ENCODE results near the gene PTPN23. TPM values are rescaled to one million over a fixed set of nuclear protein-coding genes. Genes with fewer than 3 reads are reported as not detected.
"Not testable (repeated sequence)": the region's sequence is repeated elsewhere in the genome, so short reads cannot be mapped to it uniquely, and the experiment has no call there.

The PTPN23 gene
- total and polyA plus RNA-seq, 10 donors = 5.0 to 195 (median 39.9) TPM

DNA sequence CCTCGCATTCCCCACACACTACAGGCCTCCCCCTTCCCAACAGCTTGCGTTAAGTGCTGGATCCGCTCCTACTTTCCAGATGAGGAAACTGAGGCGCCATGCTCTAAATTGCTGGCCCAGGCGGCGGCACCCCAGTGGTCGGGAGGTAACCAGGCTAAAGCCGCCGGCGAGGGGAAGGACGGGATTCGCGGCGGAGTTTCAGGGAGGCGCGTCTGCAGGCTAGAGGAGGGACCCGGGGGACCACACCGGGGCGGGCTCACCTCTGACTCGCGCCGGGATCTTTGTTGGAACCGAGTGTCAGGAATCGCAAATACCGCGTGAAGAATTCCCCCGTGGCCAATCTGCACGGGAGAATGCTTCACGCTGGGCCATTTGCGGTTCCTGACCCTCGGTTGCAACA lies 24.6 kb upstream of the PTPN23 start:
- H3K4me1 ChIP-seq = no peaks in the 10 kb centered on the region
- no peak overlapping the region for H3K27ac ChIP-seq
- intact Hi-C loops (cut with DNase I; ENCODE audit: low total_unique reads) = no loop called here
- no peak for DNase-seq
- no peak overlapping the region for H3K4me3 ChIP-seq
- H3K27me3 ChIP-seq (replicated peaks in 1 of 7) = no peaks in the 10 kb centered on the region
- peaks cover 0 to 32% (median 27%) of the 10 kb centered on the region in 8 donors for H3K9me3 ChIP-seq
- WGBS, 5 donors = 92 to 95% (median 93%) methylated on average over 31 of the region's 31 CpGs
- H3K36me3 ChIP-seq = no peaks in the 10 kb centered on the region
- TF ChIP-seq, protein P1, sequence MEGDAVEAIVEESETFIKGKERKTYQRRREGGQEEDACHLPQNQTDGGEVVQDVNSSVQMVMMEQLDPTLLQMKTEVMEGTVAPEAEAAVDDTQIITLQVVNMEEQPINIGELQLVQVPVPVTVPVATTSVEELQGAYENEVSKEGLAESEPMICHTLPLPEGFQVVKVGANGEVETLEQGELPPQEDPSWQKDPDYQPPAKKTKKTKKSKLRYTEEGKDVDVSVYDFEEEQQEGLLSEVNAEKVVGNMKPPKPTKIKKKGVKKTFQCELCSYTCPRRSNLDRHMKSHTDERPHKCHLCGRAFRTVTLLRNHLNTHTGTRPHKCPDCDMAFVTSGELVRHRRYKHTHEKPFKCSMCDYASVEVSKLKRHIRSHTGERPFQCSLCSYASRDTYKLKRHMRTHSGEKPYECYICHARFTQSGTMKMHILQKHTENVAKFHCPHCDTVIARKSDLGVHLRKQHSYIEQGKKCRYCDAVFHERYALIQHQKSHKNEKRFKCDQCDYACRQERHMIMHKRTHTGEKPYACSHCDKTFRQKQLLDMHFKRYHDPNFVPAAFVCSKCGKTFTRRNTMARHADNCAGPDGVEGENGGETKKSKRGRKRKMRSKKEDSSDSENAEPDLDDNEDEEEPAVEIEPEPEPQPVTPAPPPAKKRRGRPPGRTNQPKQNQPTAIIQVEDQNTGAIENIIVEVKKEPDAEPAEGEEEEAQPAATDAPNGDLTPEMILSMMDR (IDR thresholded peaks at IDR 0.05 in 8 of 11, conservative IDR thresholded peaks at IDR 0.05 in 3 of 11) = no peak
- TF ChIP-seq POLR2AphosphoS5 (IDR thresholded peaks at IDR 0.05) (no peak), POLR2A (IDR thresholded peaks at IDR 0.05) (no peak)

DNA sequence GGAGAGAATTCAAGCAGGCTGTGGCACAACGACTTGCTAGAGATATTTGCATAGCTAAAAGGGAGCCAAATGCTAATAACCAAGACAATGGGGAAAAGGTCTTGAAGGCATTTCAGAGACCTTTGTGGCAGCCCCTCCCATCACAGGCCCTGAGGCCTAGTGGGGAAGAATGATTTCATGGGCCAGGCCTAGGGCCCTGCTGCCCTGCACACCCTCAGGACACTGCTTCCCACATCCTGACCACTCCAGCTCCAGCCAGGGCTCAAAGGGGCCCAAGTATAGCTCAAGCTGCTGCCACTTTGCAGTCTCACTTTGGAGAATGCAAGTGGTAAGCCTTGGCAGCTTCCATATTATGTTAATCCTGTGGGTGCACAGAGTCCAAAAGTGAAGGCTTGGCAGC lies 21.5 kb upstream of the PTPN23 start:
- peaks cover 0 to 18% (median 11%) of the 10 kb centered on the region in 6 donors for H3K4me1 ChIP-seq
- no peak overlapping the region for H3K4me3 ChIP-seq
- no peak for TF ChIP-seq POLR2AphosphoS5 (IDR thresholded peaks at IDR 0.05)
- TF ChIP-seq POLR2A (IDR thresholded peaks at IDR 0.05) = no peak
- TF ChIP-seq, protein P1 (IDR thresholded peaks at IDR 0.05 in 8 of 11, conservative IDR thresholded peaks at IDR 0.05 in 3 of 11) = no peak
- no peaks in the 10 kb centered on the region for H3K36me3 ChIP-seq
- H3K9me3 ChIP-seq = peaks cover 0 to 32% (median 27%) of the 10 kb centered on the region in 8 donors
- intact Hi-C loops (cut with DNase I; ENCODE audit: low total_unique reads) = no loop called here
- DNase-seq = no peak
- H3K27me3 ChIP-seq (replicated peaks in 1 of 7) = no peaks in the 10 kb centered on the region
- 59 to 75% (median 67%) methylated on average over 1 of the region's 1 CpG for WGBS, 5 donors
- no peak overlapping the region for H3K27ac ChIP-seq

DNA sequence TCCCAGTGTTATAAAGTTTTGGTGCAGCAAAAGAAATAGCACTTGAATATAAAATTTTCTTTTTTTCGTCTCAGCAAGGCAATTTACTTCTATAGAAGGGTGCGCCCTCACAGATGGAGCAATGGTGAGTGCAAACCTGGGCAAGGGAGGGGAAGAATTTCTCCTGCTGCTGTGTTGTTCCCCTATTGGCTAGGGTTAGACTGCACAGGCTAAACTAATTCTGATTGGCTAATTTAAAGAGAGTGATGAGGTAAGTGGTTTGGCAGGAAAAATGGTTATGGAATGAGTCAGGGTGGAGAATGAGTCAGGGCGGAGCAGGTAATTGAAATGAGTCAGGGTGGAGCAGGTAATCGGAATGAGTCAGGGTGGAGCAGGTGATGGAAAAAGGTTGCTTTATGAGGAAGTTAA lies 20.7 kb upstream of the PTPN23 start:
- 88 to 95% (median 92%) methylated on average over 4 of the region's 4 CpGs for WGBS, 5 donors
- H3K27me3 ChIP-seq (replicated peaks in 1 of 7); intact Hi-C loops (cut with DNase I; ENCODE audit: low total_unique reads); H3K27ac ChIP-seq; H3K36me3 ChIP-seq; H3K4me3 ChIP-seq; DNase-seq: not testable (repeated sequence)
- H3K9me3 ChIP-seq = peaks cover 0 to 32% (median 27%) of the 10 kb centered on the region in 8 donors
- H3K4me1 ChIP-seq = peaks cover 0 to 18% (median 11%) of the 10 kb centered on the region in 6 donors

DNA sequence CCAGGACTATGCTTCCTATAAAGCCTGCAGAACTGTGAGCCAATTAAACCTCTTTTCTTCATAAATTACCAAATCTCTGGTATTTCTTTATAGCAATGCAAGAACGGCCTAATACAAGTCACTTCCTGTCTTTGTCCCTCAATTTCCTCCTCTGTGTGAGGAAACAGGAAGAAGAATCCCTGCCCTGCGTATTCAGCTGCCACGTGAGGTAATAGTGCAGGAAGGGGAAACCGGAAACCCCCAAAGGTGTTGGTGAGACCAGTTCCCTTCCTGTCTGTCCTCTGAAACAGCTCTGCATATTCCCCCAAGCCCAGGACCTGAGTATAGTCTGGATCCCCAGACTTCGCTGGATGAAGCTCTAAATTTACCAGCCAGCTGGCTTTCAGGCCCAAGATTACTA lies 18.1 kb upstream of the PTPN23 start:
- no peak for DNase-seq
- 28 to 38% (median 30%) methylated on average over 5 of the region's 5 CpGs for WGBS, 5 donors

DNA sequence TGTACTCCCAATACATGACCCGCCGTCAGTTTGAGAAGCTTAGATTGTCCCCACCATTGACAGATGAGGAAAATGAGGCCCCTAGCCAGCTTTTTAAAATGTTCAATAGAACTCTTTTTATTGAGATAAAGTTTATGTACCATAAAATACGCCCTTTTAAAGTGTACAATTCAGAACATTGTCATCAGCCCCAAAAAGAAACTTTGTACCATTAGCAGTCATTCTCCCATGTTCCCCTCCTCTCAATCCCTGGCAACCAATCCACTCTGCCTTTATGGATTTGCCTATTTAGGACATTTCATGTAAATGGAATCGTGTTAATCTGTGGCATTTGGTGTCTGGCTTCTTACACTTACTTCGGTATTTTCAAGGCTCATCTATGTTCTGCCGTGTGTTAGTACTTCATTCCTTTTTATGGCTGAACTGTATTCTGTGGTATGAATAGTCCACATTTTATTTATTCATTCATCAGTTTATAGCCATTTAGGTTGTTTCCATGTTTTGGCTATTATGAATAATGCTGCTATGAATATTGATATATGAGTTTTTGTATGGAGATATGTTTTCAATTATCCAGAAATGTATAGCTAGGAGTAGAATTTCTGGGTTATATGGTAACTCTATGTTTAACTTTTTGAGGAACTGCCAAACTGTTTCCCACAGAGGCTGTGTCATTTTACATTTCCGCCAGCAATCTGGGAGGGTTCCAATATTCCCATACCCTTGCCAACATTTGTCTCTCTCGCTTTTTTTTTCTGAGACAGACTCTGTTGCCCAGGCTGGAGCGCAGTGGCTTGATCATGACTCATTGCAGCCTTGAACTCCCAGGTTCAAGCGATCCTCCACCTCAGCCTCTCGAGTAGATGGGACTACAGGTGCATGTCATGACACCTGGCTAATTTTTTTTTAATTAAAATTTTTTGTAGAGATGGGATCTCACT lies 15.3 kb upstream of the PTPN23 start:
- intact Hi-C loops (cut with DNase I; ENCODE audit: low total_unique reads) = no loop called here
- no peak for DNase-seq
- WGBS, 5 donors = 68 to 88% (median 75%) methylated on average over 11 of the region's 11 CpGs

More for the DNA sequence above, 18.1 kb upstream of the PTPN23 start:
- TF ChIP-seq POLR2A (IDR thresholded peaks at IDR 0.05) (no peak), POLR2AphosphoS5 (IDR thresholded peaks at IDR 0.05) (peak in 1 of 3 donors; percentile 63)
- Histone ChIP-seq H3K9me3 (peaks cover 0 to 31% (median 26%) of the 10 kb centered on the region in 8 donors), H3K36me3 (no peaks in the 10 kb centered on the region), H3K27ac (peak overlapping the region in 7 of 8 donors; percentile 34 to 78 (median 65)), H3K27me3 (replicated peaks in 1 of 7) (no peaks in the 10 kb centered on the region), H3K4me3 (peak overlapping the region in 1 of 8 donors; percentile 32), H3K4me1 (peaks cover 0 to 29% (median 15%) of the 10 kb centered on the region in 6 donors)
- intact Hi-C loops (cut with DNase I; ENCODE audit: low total_unique reads) = no loop called here

More for the DNA sequence above, 15.3 kb upstream of the PTPN23 start:
- peaks cover 0 to 3% (median under 1%) of the 10 kb centered on the region in 8 donors for H3K9me3 ChIP-seq
- no peaks in the 10 kb centered on the region for H3K36me3 ChIP-seq
- no peak for TF ChIP-seq POLR2A (IDR thresholded peaks at IDR 0.05)
- no peak for TF ChIP-seq POLR2AphosphoS5 (IDR thresholded peaks at IDR 0.05)
- TF ChIP-seq, protein P1 (IDR thresholded peaks at IDR 0.05 in 8 of 11, conservative IDR thresholded peaks at IDR 0.05 in 3 of 11) = no peak
- peaks cover 0 to 38% (median 15%) of the 10 kb centered on the region in 6 donors for H3K4me1 ChIP-seq
- H3K27ac ChIP-seq = peak overlapping the region in 1 of 8 donors; percentile 1
- H3K27me3 ChIP-seq (replicated peaks in 1 of 7) = no peaks in the 10 kb centered on the region
- H3K4me3 ChIP-seq = no peak overlapping the region

Measured in spleen (tissue), 11 donors.